ENCODE results near the gene CHAF1A. TPM values are rescaled to one million over a fixed set of nuclear protein-coding genes. Genes with fewer than 3 reads are reported as not detected.

The CHAF1A gene
- total RNA-seq, 1 donor from 2014 or later, result 6.3 TPM

DNA sequence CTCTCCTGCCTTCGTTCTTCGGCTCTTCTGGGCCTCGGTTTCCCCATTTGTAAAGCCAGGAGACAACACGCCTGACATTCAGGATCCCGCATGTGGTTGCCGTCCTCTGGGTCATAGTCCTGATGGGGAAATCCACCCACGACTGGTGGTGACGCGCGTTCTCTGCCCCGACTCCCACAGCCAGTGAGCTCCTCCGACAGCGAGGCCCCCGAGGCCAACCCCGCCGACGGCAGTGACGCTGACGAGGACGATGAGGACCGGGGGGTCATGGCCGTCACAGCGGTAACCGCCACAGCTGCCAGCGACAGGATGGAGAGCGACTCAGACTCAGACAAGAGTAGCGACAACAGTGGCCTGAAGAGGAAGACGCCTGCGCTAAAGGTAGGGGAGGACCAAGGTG lies 86.1 kb downstream of the CHAF1A start:
- no peaks in the 10 kb centered on the region for H3K27me3 ChIP-seq (ENCODE audit: control insufficient read depth in 3 of 3, insufficient read depth in 3 of 3, low read length in 3 of 3)
- no peak overlapping the region for H3K9ac ChIP-seq (ENCODE audit: low read depth in 1 of 3, low read length in 3 of 3)
- H3K9me3 ChIP-seq (ENCODE audit: control insufficient read depth in 3 of 3, low read length in 3 of 3), result no peaks in the 10 kb centered on the region
- peaks cover 0 to 10% (median 0%) of the 10 kb centered on the region in 3 donors for H3K4me1 ChIP-seq (ENCODE audit: control insufficient read depth in 3 of 3, insufficient read depth in 3 of 3, low read length in 3 of 3)
- no peak overlapping the region for H3K4me3 ChIP-seq (ENCODE audit: low read length in 3 of 3)
- H3K36me3 ChIP-seq (ENCODE audit: control insufficient read depth in 3 of 3, insufficient read depth in 3 of 3, low read length in 3 of 3), result peaks cover 29 to 32% (median 31%) of the 10 kb centered on the region in 3 donors
- no peak overlapping the region for H3K27ac ChIP-seq (ENCODE audit: low read depth, low read length)

- Histone ChIP-seq H3K27me3 (ENCODE audit: control insufficient read depth in 3 of 3, insufficient read depth in 3 of 3, low read length in 3 of 3) (no peaks in the 10 kb centered on the region), H3K4me1 (ENCODE audit: control insufficient read depth in 3 of 3, insufficient read depth in 3 of 3, low read length in 3 of 3) (peaks cover 0 to 10% (median 0%) of the 10 kb centered on the region in 3 donors), H3K9ac (ENCODE audit: low read depth in 1 of 3, low read length in 3 of 3) (no peak overlapping the region), H3K36me3 (ENCODE audit: control insufficient read depth in 3 of 3, insufficient read depth in 3 of 3, low read length in 3 of 3) (peaks cover 37 to 49% (median 47%) of the 10 kb centered on the region in 3 donors), H3K27ac (ENCODE audit: low read depth, low read length) (no peak overlapping the region), H3K9me3 (ENCODE audit: control insufficient read depth in 3 of 3, low read length in 3 of 3) (no peaks in the 10 kb centered on the region), H3K4me3 (ENCODE audit: low read length in 3 of 3) (no peak overlapping the region)
Measured at GRCh38 chr19:4491446-4491845, 89.0 kb downstream of the CHAF1A start.

DNA sequence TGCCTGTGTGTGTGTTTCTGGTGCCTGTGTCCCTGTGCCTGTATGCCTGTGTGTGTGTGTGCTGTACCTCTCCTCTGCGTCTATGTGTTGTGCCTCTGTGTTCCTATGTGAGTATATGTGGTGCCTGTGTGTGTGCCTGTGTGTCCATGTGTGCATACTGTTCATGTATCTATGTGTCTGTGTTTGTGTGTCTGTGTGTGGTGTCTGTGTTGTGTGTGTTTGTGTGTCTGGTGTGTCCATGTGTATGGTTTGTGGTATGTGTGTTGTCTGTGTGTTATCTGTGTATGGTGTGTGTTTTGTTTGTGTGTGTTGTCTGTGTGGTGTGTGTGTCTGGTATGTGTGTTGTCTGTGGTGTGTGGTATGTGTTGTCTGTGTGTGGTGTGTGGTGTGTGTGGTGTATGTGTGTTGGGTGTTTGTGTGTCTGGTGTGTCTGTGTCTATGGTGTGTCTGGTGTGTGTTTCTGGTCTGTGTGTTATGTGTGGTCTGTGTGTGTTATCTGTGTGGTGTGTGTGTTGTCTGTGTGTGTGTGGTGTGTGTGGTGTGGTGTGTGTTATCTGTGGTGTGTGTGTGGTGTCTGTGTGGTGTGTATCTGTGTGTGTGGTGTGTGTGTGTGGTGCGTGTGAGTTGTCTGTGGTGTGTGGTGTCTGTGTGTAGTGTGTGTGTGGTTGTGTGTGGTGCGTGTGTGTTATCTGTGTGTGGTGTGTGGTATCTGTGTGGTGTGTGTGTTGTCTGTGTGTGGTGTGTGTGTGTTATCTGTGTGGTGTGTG lies 90.1 kb downstream of the CHAF1A start:
- Histone ChIP-seq H3K9me3 (ENCODE audit: control insufficient read depth in 3 of 3, low read length in 3 of 3) (no peaks in the 10 kb centered on the region), H3K9ac (ENCODE audit: low read depth in 1 of 3, low read length in 3 of 3) (no peak overlapping the region), H3K4me1 (ENCODE audit: control insufficient read depth in 3 of 3, insufficient read depth in 3 of 3, low read length in 3 of 3) (peaks cover 0 to 10% (median 0%) of the 10 kb centered on the region in 3 donors), H3K36me3 (ENCODE audit: control insufficient read depth in 3 of 3, insufficient read depth in 3 of 3, low read length in 3 of 3) (peaks cover 37 to 52% (median 50%) of the 10 kb centered on the region in 3 donors), H3K4me3 (ENCODE audit: low read length in 3 of 3) (no peak overlapping the region), H3K27ac (ENCODE audit: low read depth, low read length) (no peak overlapping the region), H3K27me3 (ENCODE audit: control insufficient read depth in 3 of 3, insufficient read depth in 3 of 3, low read length in 3 of 3) (no peaks in the 10 kb centered on the region)

Small RNAs within 50 kb of the gene (small RNA-seq; reads per million reads assigned to genes)
- gene MIR4746, result not detected

Other genes starting within 250 kb of the CHAF1A start
- gene CREB3L3, start 249.0 kb upstream of the CHAF1A start, total RNA-seq, result not detected
- 9.9 TPM for gene SIRT6, start 220.1 kb upstream of the CHAF1A start, total RNA-seq
- gene ANKRD24, start 220.0 kb upstream of the CHAF1A start, total RNA-seq, result not detected
- not detected for gene EBI3, start 173.1 kb upstream of the CHAF1A start, total RNA-seq
- gene YJU2, start 155.6 kb upstream of the CHAF1A start, total RNA-seq, result 14.6 TPM
- gene SHD, start 123.4 kb upstream of the CHAF1A start, total RNA-seq, result 24.5 TPM
- gene TMIGD2, start 100.3 kb upstream of the CHAF1A start, total RNA-seq, result 0.52 TPM
- gene FSD1, start 98.0 kb upstream of the CHAF1A start, total RNA-seq, result not detected
- gene STAP2, start 63.8 kb upstream of the CHAF1A start, total RNA-seq, result 5.2 TPM
- gene MPND, start 59.1 kb upstream of the CHAF1A start, total RNA-seq, result 5.7 TPM
- gene SH3GL1, start 2.1 kb upstream of the CHAF1A start, total RNA-seq, result 16.2 TPM
- gene UBXN6, start 55.2 kb downstream of the CHAF1A start, total RNA-seq, result 89.8 TPM
- gene HDGFL2, start 69.7 kb downstream of the CHAF1A start, total RNA-seq, result 33.9 TPM
- gene PLIN4, start 115.8 kb downstream of the CHAF1A start, total RNA-seq, result 15.7 TPM
- 2.1 TPM for gene PLIN5, start 132.6 kb downstream of the CHAF1A start, total RNA-seq
- 0.52 TPM for gene LRG1, start 137.4 kb downstream of the CHAF1A start, total RNA-seq
- gene SEMA6B, start 157.0 kb downstream of the CHAF1A start, total RNA-seq, result 11.5 TPM
- 5.7 TPM for gene TNFAIP8L1, start 236.9 kb downstream of the CHAF1A start, total RNA-seq